ENCODE results near the gene ODAD2. TPM values are rescaled to one million over a fixed set of nuclear protein-coding genes. Genes with fewer than 3 reads are reported as not detected.

Gene ODAD2
- total RNA-seq, 1 experiment from 2014 or later: 20.4 TPM

DNA sequence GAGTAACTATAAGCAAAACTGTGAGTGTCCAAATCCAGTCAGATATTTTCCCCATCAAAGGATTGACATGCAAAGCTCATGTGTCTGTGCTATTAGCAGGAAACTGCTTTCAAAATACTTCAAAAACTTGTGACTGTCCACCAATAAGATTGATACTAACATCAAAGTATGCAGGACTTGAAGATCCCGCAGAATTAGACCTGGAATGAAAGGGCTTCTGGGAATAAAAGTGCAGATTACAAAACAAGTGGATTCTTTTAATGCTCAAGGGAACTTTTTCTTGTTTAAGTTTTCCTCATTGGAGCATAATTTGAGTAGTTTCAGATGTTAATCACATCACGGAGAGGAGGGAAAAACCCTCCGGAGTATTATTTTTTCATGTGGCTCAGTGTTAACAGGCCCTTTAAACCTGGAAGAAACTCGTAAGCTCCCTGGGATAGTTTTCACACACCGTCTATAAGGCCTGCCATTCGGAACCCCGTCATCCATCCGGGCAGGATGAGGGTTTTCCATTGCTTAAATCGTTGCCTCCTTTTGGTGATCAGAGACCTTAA, 219.3 kb downstream of the ODAD2 start:
- BruUV-seq (replicated peaks): no TSS peak
- Histone ChIP-seq H4K20me1 (ENCODE audit: insufficient read depth) (no peaks in the 10 kb centered on the region), H3K27me3 (ENCODE audit: insufficient read depth, low read length) (no peaks in the 10 kb centered on the region), H3K4me3 (replicated peaks in 1 of 2; ENCODE audit: low read depth in 1 of 2, low read length in 2 of 2) (no peak overlapping the region), H3K9ac (ENCODE audit: low read length) (no peak overlapping the region), H3K79me2 (ENCODE audit: insufficient read depth, low read length) (no peaks in the 10 kb centered on the region), H3K4me2 (ENCODE audit: low read length) (no peak overlapping the region), H3K9me3 (ENCODE audit: control insufficient read depth in 1 of 2, insufficient read depth in 1 of 2, low read depth in 1 of 2, low read length in 2 of 2) (peaks cover 0 to 6% of the 10 kb centered on the region in 2 experiments; a peak in 1 of 4 replicates), H3K4me1 (ENCODE audit: control insufficient read depth in 1 of 2, insufficient read depth in 2 of 2, low read length in 2 of 2) (peaks cover 7 to 13% of the 10 kb centered on the region in 2 experiments; a peak in 3 of 4 replicates), H3K9me2 (ENCODE audit: insufficient read depth) (no peaks in the 10 kb centered on the region), H2AFZ (ENCODE audit: low read depth, low read length, poor library complexity, severe bottlenecking) (no peak overlapping the region), H3K27ac (ENCODE audit: low read depth, low read length) (no peak overlapping the region), H3K36me3 (ENCODE audit: control insufficient read depth in 1 of 2, insufficient read depth in 2 of 2, low read length in 2 of 2) (peaks cover 0 to 3% of the 10 kb centered on the region in 2 experiments; a peak in 1 of 4 replicates)
- POLR2A ChIA-PET: no interaction called here
- RAD21 ChIA-PET (ENCODE audit: low non-redundant PET in 1 of 2, low total read pairs in 2 of 2, uncharacterized antibody in 2 of 2, unreplicated experiment in 2 of 2): no interaction called here
- TF ChIP-seq ELF1 (IDR thresholded peaks at IDR 0.05; ENCODE audit: borderline replicate concordance, low read depth) (no peak), POLR2AphosphoS5 (IDR thresholded peaks at IDR 0.05; ENCODE audit: low read depth, low read length) (no peak), FOSL1 (IDR thresholded peaks at IDR 0.05; ENCODE audit: low read depth) (no peak), YY1 (IDR thresholded peaks at IDR 0.05; ENCODE audit: extremely low read depth, insufficient replicate concordance, low read depth, low read length) (no peak), EGR1 (IDR thresholded peaks at IDR 0.05; ENCODE audit: low read depth) (no peak), ZNF274 (IDR thresholded peaks at IDR 0.05; ENCODE audit: low read depth, low read length) (no peak), SRF (IDR thresholded peaks at IDR 0.05; ENCODE audit: low read depth) (no peak), EZH2 (IDR thresholded peaks at IDR 0.05) (no peak), SIN3A (IDR thresholded peaks at IDR 0.05; ENCODE audit: low read depth) (no peak), ZFX (IDR thresholded peaks at IDR 0.05) (no peak), CBX3 (IDR thresholded peaks at IDR 0.05; ENCODE audit: low read depth) (no peak), CEBPB (IDR thresholded peaks at IDR 0.05; ENCODE audit: low read depth) (no peak)
- TF ChIP-seq, protein P1, sequence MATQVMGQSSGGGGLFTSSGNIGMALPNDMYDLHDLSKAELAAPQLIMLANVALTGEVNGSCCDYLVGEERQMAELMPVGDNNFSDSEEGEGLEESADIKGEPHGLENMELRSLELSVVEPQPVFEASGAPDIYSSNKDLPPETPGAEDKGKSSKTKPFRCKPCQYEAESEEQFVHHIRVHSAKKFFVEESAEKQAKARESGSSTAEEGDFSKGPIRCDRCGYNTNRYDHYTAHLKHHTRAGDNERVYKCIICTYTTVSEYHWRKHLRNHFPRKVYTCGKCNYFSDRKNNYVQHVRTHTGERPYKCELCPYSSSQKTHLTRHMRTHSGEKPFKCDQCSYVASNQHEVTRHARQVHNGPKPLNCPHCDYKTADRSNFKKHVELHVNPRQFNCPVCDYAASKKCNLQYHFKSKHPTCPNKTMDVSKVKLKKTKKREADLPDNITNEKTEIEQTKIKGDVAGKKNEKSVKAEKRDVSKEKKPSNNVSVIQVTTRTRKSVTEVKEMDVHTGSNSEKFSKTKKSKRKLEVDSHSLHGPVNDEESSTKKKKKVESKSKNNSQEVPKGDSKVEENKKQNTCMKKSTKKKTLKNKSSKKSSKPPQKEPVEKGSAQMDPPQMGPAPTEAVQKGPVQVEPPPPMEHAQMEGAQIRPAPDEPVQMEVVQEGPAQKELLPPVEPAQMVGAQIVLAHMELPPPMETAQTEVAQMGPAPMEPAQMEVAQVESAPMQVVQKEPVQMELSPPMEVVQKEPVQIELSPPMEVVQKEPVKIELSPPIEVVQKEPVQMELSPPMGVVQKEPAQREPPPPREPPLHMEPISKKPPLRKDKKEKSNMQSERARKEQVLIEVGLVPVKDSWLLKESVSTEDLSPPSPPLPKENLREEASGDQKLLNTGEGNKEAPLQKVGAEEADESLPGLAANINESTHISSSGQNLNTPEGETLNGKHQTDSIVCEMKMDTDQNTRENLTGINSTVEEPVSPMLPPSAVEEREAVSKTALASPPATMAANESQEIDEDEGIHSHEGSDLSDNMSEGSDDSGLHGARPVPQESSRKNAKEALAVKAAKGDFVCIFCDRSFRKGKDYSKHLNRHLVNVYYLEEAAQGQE (IDR thresholded peaks at IDR 0.05; ENCODE audit: low read depth): no peak
- TF ChIP-seq, protein P2, sequence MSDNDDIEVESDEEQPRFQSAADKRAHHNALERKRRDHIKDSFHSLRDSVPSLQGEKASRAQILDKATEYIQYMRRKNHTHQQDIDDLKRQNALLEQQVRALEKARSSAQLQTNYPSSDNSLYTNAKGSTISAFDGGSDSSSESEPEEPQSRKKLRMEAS (IDR thresholded peaks at IDR 0.05): no peak
- intact Hi-C loops (cut with micrococcal nuclease): loop anchor here (10.0 kb wide), 2 partner anchors 325 to 605 kb away; no protein-coding TSS in a partner anchor
- CTCF ChIA-PET: no interaction called here
- no peak for DNase-seq (ENCODE audit: low read depth, low spot score)
- ATAC-seq: no peak

Data from HCT116 (cell line).